K562 (cell line): ENCODE data around the gene SPG21. TPM values are rescaled to one million over a fixed set of nuclear protein-coding genes. Genes with fewer than 3 reads are reported as not detected.

Source experiments
- ATAC-seq: fragments of 200-7000 bp; cut with Tn5 transposase; 3 replicates; pipeline ENCODE4 v1.9.1; 2020; ENCODE audit warnings: moderate library complexity
- BruUV-seq: library from RNA; stranded (reverse); fragments of 400-500 nt; replicated peaks from 2 replicates; lab custom pipeline; 2021; lab: Mats Ljungman, UMichigan
- CTCF ChIA-PET: fragments of 300-600 bp; formaldehyde crosslinking; extraction: SDS; loops from one replicate; lab custom pipeline; 2021; ENCODE audit warnings: low intra/inter-chr PET ratio; lab: Yijun Ruan, JAX
- POLR2A ChIA-PET: fragments of 300-600, 350-650 bp; sonication (Branson Sonifier 250); formaldehyde crosslinking; extraction: SDS; loops from one replicate; lab custom pipeline; 2021; ENCODE audit warnings: antibody characterized with exemption, inconsistent platforms; lab: Yijun Ruan, JAX
- DNase-seq, 4 experiments: peaks; one replicate each; pipeline versions ENCODE4 v3.0.0 to v3.0.0-alpha.2; 2011 to 2018; ENCODE audit warnings: low spot score in 3 of 4, mixed read lengths in 3 of 4; ENCODE audit errors: extremely low read depth in 1 of 4
- FAIRE-seq: peaks from 2 replicates; lab custom pipeline; 2011; peaks lifted over from hg19 to GRCh38; lab: Jason Lieb, UNC
- H2AFZ ChIP-seq: 2 replicates; pipeline ENCODE4 v1.6.0; 2011; ENCODE audit warnings: low read depth, low read length, control low read depth, inconsistent platforms
- H3K27ac ChIP-seq: fragments of 200-600 bp; 3 replicates; pipeline ENCODE4 v1.8.0; 2011; ENCODE audit warnings: low read depth, mild to moderate bottlenecking, control low read depth, inconsistent platforms, low read length, moderate library complexity, mixed read lengths; ENCODE audit errors: extremely low read depth
- H3K27me3 ChIP-seq, 2 experiments: fragments of 300-600 bp in 1 of 2; 2 replicates in 1 of 2; 3 replicates in 1 of 2; pipeline versions ENCODE4 v1.6.0 to v1.8.0; 2011; ENCODE audit warnings: inconsistent platforms in 2 of 2, low read length in 2 of 2, mild to moderate bottlenecking in 1 of 2, mixed read lengths in 1 of 2, moderate library complexity in 1 of 2; ENCODE audit not compliant: control insufficient read depth in 2 of 2, insufficient read depth in 2 of 2
- H3K36me3 ChIP-seq: fragments of 300-600 bp; 3 replicates; pipeline ENCODE4 v1.8.0; 2011; ENCODE audit warnings: mild to moderate bottlenecking, low read length, inconsistent platforms; ENCODE audit not compliant: control insufficient read depth, insufficient read depth
- H3K4me1 ChIP-seq, 2 experiments: fragments of 200-600 bp in 1 of 2; replicated peaks in 1 of 2; 2 replicates in 1 of 2; 3 replicates in 1 of 2; pipeline versions ENCODE4 v1.5.1 to v1.8.0; 2011; ENCODE audit warnings: inconsistent platforms in 2 of 2, low read length in 2 of 2, mild to moderate bottlenecking in 1 of 2, mixed read lengths in 1 of 2, moderate library complexity in 1 of 2; ENCODE audit not compliant: control insufficient read depth in 2 of 2, insufficient read depth in 2 of 2
- H3K4me2 ChIP-seq: 2 replicates; pipeline ENCODE4 v1.6.1; 2011; ENCODE audit warnings: low read length, control low read depth, inconsistent platforms, mixed read lengths; ENCODE audit not compliant: insufficient read depth
- H3K4me3 ChIP-seq: fragments of 200-600 bp; sonication (generic), shearing (Covaris generic); 2 replicates; pipeline ENCODE4 v1.5.1; 2016; ENCODE audit warnings: control low read depth, inconsistent platforms
- H3K79me2 ChIP-seq: fragments of 200-600 bp; 3 replicates; pipeline ENCODE4 v1.8.0; 2011; ENCODE audit warnings: low read length, inconsistent platforms; ENCODE audit not compliant: control insufficient read depth, insufficient read depth
- H3K9ac ChIP-seq, 2 experiments: 2 replicates each; pipeline versions ENCODE4 v1.6.0 to v1.6.1; 2011; ENCODE audit warnings: low read depth in 2 of 2, low read length in 2 of 2, control low read depth in 1 of 2, inconsistent platforms in 1 of 2, mild to moderate bottlenecking in 1 of 2, mixed read lengths in 1 of 2; ENCODE audit not compliant: insufficient read depth in 1 of 2
- H3K9me1 ChIP-seq: one replicate; pipeline ENCODE4 v1.6.0; 2011; ENCODE audit warnings: inconsistent platforms, mild to moderate bottlenecking, low read length, moderate library complexity; ENCODE audit not compliant: control insufficient read depth, insufficient read depth
- H3K9me3 ChIP-seq: replicated peaks from 2 replicates; pipeline ENCODE4 v1.5.1; 2011; ENCODE audit warnings: low read depth, low read length, inconsistent platforms; ENCODE audit not compliant: control insufficient read depth, insufficient read depth
- H4K20me1 ChIP-seq: replicated peaks from 2 replicates; pipeline ENCODE4 v1.6.1; 2011; ENCODE audit warnings: low read length, inconsistent platforms, mixed read lengths; ENCODE audit not compliant: control insufficient read depth, insufficient read depth
- CHD4 ChIP-seq: fragments of 200-600 bp; sonication (generic); IDR thresholded peaks from 3 replicates; pipeline ENCODE4 v1.6.1; 2012; ENCODE audit warnings: low read depth, mild to moderate bottlenecking, mixed read lengths, low read length, inconsistent platforms; ENCODE audit not compliant: insufficient read depth, insufficient replicate concordance, poor library complexity, severe bottlenecking
- SMARCC2 ChIP-seq: fragments of 450-650 bp; IDR thresholded peaks from 2 replicates; pipeline ENCODE4 v1.6.1; 2017; ENCODE audit warnings: antibody characterized with exemption, moderate library complexity, mild to moderate bottlenecking, low read depth
- STAG1 ChIP-seq: sonication (generic); formaldehyde crosslinking; IDR thresholded peaks from 2 replicates; pipeline ENCODE4 v1.5.0; 2020; ENCODE audit warnings: missing genetic modification reagents, borderline replicate concordance
- SUPT5H ChIP-seq: fragments of 450-650 bp; IDR thresholded peaks from 2 replicates; pipeline ENCODE4 v1.6.1; 2016
- THAP7 ChIP-seq: fragments of 250-450 bp; sonication (Bioruptor Pico); IDR thresholded peaks from 2 replicates; pipeline ENCODE4 v1.5.0; 2021
- ZNF717 ChIP-seq: fragments of 250-450 bp; sonication (Bioruptor Pico); IDR thresholded peaks from 2 replicates; pipeline ENCODE4 v1.5.0; 2021
- ZNF778 ChIP-seq: fragments of 450-650 bp; formaldehyde crosslinking; IDR thresholded peaks from 2 replicates; pipeline ENCODE4 v1.4.0; 2020; ENCODE audit warnings: mild to moderate bottlenecking, moderate library complexity
- in situ Hi-C: fragments of 300-500 bp; cut with MboI; formaldehyde crosslinking; loops from 4 replicates; pipeline ENCODE4 v1.15.0; 2018; ENCODE audit warnings: inconsistent platforms, mixed read lengths
- intact Hi-C: fragments of 100-400 bp; cut with micrococcal nuclease; formaldehyde crosslinking; loops from 2 replicates; pipeline ENCODE4 v1.14.2; 2022
- polyA plus RNA-seq, 8 experiments: library from polyadenylated mRNA; depleted of rRNA in 4 of 8; stranded (reverse) in 5 of 8; unstranded in 3 of 8; fragments of >200 nt; fragmentation: Nextera tagmentation in 2 of 8; fragmentation: Illumina TruSeq in 1 of 8; extraction: Ambion mirVana in 2 of 8; extraction: Trizol in 1 of 8; gene quantifications; 2 replicates each; pipeline versions ENCODE4 v1.2.1 to v1.2.3, GENCODE V29; 2011 to 2014; ENCODE audit warnings: inconsistent platforms in 1 of 8, missing spikeins in 1 of 8
- total RNA-seq, 7 experiments: library from RNA; depleted of rRNA in 6 of 7; stranded (reverse); fragments of >200 nt in 6 of 7; fragmentation: Illumina TruSeq in 2 of 7; extraction: Trizol in 2 of 7; gene quantifications; 2 replicates each; pipeline versions ENCODE4 v1.2.1 to v1.2.3, GENCODE V29; 2011 to 2021; ENCODE audit warnings: low replicate concordance in 1 of 7
- TF ChIP-seq, protein P1 (sequence below): fragments of 450-650 bp; formaldehyde crosslinking; IDR thresholded peaks from 2 replicates; pipeline ENCODE4 v1.4.0; 2022; ENCODE audit warnings: missing genetic modification characterization

Gene SPG21
- total and polyA plus RNA-seq, 9 of the 15 experiments (the other 6 are each of a cell fraction or from before 2014, with no cell fraction given): 22.8 to 98.8 (median 65.1) TPM

DNA sequence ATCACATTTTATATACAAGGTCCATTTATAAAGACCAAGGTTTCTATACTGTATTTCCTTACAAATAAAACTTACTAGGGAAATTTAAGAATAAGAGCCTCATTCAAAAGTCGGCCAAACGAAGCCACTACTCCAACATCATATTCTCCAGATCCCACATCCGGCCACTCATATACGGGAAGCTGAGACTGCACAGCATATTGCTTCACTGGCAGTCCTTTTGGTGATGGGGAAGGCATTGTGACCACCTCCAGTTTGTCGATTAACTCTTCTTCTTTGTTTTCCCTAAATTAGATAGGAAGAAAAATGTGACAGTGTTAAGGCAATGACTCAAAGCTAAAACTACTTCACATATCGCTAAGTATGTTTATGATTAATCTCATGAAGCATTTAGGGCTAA lies 37.0 kb upstream of the SPG21 start (continued):
- TF ChIP-seq, protein P1, sequence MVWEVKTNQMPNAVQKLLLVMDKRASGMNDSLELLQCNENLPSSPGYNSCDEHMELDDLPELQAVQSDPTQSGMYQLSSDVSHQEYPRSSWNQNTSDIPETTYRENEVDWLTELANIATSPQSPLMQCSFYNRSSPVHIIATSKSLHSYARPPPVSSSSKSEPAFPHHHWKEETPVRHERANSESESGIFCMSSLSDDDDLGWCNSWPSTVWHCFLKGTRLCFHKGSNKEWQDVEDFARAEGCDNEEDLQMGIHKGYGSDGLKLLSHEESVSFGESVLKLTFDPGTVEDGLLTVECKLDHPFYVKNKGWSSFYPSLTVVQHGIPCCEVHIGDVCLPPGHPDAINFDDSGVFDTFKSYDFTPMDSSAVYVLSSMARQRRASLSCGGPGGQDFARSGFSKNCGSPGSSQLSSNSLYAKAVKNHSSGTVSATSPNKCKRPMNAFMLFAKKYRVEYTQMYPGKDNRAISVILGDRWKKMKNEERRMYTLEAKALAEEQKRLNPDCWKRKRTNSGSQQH (CRISPR knock-in tag): no peak
- TF ChIP-seq SUPT5H: no peak
- TF ChIP-seq THAP7: no peak
- no peak for TF ChIP-seq SMARCC2
- TF ChIP-seq ZNF778 (CRISPR knock-in tag): no peak

GRCh38 chr15:65021488-65021887 lies 31.8 kb upstream of the SPG21 start:
- H3K9ac ChIP-seq: no peak overlapping the region
- H3K27me3 ChIP-seq: no peaks in the 10 kb centered on the region
- intact Hi-C loops (no loop called here), in situ Hi-C loops (no loop called here)
- FAIRE-seq (no peak), DNase-seq (no peak), ATAC-seq (no peak)
- TF ChIP-seq CHD4 (no peak), STAG1 (CRISPR knock-in tag) (no peak), ZNF717 (CRISPR knock-in tag) (no peak)
- no TSS peak for BruUV-seq
- H2AFZ ChIP-seq: no peak overlapping the region
- H3K27ac ChIP-seq: no peak overlapping the region
- H3K9me1 ChIP-seq: no peaks in the 10 kb centered on the region
- POLR2A ChIA-PET: interaction anchor here (1.6 kb wide), 1 partner anchor 16 kb away, joined by 3 read pairs; no protein-coding TSS in a partner anchor
- H3K79me2 ChIP-seq: no peaks in the 10 kb centered on the region
- H3K4me3 ChIP-seq: no peak overlapping the region
- no peaks in the 10 kb centered on the region for H3K4me1 ChIP-seq
- no peaks in the 10 kb centered on the region for H3K9me3 ChIP-seq
- CTCF ChIA-PET: no interaction called here
- H3K4me2 ChIP-seq: no peak overlapping the region
- no peaks in the 10 kb centered on the region for H4K20me1 ChIP-seq
- peaks cover 57% of the 10 kb centered on the region for H3K36me3 ChIP-seq
